Measurements from ENCODE around the gene IL1B. TPM values are rescaled to one million over a fixed set of nuclear protein-coding genes. Genes with fewer than 3 reads are reported as not detected.
A peak's percentile ranks its signal among the peaks of the same experiment; 100 is the strongest.

The IL1B gene
- total RNA-seq, 1 experiment from 2014 or later = 2.5 TPM

DNA sequence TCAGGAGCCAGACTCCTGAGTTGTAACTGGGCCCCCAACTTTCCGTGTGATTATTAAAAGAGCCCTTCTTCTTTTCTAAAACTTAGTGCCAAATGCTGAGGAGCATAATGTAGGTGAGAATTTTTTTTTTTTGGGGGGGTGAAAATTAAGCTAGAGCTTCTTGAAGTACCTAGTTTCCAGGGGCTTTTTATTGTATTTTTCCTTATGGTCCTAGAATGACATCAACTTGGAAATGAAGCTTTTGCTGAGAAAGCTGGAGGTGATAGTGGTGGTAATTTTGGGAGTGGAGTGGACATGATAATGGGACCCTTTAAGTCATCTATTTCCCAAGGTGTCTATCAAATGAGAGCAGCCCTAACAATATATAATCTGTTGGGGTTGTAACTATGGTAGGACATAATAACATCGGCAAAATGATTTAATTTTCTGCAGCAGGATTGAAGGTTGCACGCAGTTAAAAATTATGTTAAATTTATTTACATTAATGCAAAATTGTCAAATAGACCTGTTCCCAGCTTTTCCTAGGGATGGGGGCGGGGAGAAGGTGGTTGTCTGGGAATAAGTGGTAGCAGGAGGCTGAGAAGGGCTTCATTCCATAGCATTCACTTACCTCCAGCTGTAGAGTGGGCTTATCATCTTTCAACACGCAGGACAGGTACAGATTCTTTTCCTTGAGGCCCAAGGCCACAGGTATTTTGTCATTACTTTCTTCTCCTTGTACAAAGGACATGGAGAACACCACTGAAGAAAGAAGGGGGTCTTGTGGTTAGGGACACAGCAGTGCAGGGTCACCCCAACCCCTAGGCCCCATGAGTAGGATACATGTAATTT is 5.7 kb downstream of the IL1B start:
- DNase-seq (ENCODE audit: extremely low read depth, low read depth) = no peak

DNA sequence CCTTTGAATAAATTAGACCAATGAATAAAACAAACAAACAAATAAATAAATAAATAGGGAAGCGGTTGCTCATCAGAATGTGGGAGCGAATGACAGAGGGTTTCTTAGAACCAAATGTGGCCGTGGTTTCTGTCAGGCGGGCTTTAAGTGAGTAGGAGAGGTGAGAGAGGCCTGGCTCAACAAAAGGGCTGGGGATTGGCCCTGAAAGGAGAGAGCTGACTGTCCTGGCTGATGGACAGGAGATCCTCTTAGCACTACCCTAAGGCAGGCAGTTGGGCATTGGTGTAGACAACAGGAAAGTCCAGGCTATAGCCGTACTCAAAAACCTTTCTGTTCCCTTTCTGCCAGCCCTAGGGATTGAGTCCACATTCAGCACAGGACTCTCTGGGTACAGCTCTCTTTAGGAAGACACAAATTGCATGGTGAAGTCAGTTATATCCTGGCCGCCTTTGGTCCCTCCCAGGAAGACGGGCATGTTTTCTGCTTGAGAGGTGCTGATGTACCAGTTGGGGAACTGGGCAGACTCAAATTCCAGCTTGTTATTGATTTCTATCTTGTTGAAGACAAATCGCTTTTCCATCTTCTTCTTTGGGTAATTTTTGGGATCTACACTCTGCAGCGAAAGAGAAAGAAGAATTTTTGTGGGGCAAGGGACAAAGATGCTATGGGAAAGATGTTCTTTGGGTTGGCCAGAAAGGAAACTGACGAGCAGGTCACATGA is 6.5 kb downstream of the IL1B start:
- DNase-seq (ENCODE audit: extremely low read depth, low read depth) = no peak

DNA sequence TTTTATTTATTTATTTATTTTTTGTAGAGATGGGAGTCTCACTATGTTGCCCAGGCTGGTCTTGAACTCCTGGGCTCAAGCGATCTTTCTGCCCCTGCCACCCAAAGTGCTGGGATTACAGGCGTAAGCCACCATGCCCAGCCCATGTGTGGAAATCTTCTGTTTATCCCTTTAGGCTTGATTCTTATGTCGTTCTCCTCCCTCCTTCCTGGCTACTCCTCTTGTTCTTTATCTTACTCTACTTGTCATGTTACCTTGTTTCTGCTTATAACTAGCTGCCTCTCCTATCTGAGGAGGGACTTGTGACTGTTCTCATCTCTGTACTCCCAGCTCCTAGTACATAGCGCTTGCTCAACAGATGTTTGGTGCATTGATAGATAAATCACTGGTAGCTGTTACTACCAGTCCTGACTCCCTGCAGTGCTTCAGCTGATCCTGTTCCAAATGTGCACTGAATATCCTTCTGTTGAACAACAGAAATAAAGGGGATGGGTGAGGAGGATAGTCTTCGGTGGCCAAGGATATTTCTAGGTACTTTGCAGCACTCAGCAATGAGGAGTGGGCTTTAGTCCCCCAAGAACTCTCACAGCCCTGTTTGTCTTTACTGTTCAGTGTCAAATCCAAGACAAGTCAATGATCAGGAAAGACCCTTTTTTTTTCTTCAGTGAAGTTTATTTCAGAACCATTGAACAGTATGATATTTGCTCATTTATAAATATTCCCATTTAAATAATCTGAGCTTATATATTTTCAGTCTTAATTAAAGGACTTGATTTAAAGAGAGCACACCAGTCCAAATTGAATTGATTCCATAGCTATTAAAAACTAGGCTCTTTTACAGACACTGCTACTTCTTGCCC is 7.2 kb downstream of the IL1B start:
- no peak for DNase-seq (ENCODE audit: extremely low read depth, low read depth)

DNA sequence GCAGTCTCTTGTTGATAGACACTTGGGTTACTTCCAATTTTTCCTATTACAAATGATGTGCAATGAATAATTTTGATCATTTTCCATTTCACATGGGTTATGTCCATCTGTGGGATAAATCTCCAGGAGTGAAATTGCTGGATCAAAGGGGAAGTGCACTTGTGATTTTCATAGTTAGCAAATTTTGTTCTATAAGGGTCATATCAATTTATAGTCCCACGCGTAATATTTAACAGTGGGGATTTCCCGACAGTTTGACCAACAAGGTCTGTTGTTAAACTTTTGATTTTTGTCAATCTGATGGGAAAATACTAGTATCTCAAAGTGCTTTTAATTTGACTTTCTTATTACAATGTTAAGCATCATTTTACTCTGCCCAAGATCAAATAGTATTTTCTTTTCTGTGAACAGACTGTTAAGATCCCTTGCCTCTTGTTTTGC is 8.3 kb downstream of the IL1B start:
- DNase-seq (ENCODE audit: extremely low read depth, low read depth) = no peak

DNA sequence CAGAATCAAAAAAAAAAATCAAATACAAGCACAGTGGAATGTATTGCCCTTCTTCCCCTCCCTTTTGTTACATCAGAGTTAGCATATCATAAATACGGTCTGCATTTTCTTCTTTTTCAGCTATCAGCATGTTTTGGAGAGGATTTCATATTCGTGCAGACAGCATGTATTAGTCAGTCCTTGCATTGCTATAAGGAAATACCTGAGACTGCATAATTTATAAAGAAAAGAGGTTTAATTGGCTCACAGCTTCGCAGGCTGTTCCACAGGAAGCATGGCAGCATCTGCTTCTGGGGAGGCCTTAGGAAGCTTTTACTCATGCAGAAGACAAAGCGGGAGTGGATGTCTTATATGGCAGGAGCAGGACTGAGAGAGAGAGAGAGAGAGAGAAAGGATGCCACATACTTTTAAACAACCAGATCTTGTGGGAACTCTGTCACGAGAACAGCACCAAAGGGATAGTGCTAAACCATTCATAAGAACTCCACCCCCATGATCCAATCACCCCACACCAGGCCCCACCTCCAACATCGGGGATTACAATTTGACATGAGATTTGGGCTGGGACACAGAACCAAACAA is 8.9 kb downstream of the IL1B start:
- no peak for DNase-seq (ENCODE audit: extremely low read depth, low read depth)

DNA sequence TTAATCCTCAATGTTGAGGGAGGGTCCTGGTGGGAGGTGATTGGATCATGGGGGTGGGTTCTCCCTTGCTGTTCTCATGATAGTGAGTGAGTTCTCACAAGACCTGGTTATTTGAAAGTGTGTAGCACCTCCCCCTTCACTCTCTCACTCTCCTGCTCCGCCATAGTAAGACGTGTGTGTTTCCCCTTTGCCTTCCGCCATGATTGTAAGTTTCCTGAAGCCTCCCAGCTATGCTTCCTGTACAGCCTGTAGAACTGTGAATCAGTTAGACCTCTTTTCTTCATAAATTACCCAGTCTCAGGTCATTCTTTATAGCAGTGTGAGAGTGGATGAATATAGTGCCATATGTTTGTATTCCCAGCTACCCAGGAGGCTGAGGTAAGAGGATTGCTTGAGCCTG is 9.6 kb downstream of the IL1B start:
- no peak for DNase-seq (ENCODE audit: extremely low read depth, low read depth)

DNA sequence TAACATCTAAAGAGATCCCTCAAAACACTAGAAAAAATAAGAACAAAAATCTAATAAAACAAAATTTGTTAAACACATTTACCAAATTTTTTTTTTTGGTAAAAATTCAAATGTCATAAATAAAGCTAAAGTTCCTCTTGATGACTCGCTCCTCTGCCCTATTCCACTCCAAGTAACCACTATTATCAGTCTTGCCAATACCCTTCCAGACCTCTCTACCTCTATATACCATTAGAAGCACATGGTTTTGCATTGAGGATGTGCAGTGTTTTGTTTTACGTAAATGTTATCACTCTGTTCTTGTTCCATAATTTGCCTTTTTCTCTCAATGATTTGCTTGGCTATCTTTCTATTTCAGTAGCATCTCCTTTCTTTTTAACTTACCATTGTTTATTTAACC is 10.9 kb downstream of the IL1B start:
- DNase-seq (ENCODE audit: extremely low read depth, low read depth) = no peak

DNA sequence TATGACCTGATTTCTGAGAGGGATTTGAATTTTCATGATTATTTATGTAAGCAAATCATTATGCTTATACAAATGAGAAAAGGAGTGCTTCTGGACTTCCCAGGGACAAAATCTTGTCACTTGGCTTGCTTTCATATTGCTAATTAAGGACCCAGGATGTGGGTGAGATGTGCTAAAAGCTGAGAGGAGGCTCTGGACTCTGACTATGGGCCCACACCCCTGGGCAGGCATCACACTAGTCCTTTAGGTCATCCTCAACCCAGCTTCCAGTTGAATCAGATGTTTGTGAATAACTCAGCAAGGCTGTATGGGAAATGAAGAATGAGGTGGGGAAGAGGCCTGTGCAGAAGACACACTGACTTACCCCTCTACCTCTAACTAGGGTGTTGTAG is 11.9 kb downstream of the IL1B start:
- no peak for DNase-seq (ENCODE audit: extremely low read depth, low read depth)

DNA sequence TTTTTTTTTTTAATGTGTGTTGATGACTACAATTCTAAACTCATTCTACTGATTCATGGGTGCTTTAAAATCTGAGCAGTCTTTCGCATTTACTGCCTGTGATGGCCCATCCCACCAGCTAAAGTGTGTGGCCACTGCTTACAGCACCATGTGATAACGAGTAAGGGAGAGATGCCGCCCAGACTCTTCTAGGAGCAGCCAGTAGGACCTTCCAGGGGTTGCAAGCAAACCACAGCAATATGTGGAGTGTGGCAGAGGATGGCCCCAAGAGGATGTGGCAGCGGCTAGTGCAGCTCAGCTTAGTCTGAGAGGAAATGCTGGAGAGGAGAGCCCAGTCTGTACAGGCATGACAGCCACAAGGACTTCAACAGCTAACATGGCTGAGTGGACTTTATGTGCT is 14.9 kb downstream of the IL1B start:
- DNase-seq (ENCODE audit: extremely low read depth, low read depth) = no peak

DNA sequence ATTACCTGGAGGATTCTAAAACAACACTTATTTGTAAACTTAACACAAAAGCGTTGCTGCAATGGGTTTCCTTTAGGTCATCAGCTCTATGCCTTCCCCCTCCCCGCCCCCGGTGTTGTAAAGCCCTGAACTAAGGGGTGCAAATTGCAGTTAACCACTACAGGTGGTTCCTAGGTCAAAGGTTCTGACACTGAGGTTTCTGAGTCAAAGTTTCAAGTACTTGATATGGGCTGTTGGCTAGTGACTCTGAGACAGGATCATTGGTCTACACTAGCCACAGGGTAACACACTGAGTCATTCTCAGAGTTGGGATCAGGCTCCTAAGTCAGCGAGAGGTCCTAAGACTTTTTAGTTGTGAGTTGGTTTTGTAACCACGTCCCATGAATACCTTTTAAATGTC is 15.4 kb downstream of the IL1B start:
- no peak for DNase-seq (ENCODE audit: extremely low read depth, low read depth)

DNA sequence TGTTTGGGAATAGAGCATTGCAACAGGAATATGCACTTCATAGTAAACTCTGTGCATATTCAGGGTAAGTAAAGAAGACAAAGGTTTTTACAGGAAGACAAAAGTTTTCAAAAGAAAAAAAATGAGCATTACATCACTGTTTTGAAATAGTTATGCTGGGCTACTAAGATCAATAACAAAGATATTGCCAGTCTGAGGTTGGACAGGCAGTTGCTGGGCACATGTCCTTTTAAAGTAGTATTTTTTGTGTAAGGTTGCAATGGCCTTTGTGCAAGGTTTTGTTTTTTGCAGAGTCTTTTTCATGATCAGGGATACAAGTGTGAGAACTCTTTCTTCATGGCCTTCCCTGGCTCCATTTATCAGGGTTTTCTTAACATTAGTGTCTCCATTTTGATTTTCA is 16.2 kb downstream of the IL1B start:
- DNase-seq (ENCODE audit: extremely low read depth, low read depth) = no peak

DNA sequence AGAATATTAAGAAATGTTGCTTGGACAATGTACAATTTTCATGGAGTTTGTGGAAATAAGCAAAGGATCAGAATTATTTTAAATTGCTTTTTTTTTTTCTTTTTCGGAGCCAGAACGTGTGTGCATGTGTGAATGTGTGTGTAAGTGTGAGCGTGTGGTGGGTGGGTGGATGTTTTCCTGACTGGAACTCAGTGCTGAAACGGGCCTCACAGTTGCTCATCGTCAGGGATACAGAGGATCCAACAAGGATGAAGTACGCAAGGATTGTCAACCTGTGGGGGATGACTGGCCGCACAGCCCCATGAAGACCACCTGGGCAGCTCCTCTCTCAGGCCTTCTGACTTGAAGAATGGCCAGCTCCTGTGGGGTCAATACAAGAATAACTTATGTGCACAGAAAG is 17.5 kb downstream of the IL1B start:
- DNase-seq (ENCODE audit: extremely low read depth, low read depth) = no peak

DNA sequence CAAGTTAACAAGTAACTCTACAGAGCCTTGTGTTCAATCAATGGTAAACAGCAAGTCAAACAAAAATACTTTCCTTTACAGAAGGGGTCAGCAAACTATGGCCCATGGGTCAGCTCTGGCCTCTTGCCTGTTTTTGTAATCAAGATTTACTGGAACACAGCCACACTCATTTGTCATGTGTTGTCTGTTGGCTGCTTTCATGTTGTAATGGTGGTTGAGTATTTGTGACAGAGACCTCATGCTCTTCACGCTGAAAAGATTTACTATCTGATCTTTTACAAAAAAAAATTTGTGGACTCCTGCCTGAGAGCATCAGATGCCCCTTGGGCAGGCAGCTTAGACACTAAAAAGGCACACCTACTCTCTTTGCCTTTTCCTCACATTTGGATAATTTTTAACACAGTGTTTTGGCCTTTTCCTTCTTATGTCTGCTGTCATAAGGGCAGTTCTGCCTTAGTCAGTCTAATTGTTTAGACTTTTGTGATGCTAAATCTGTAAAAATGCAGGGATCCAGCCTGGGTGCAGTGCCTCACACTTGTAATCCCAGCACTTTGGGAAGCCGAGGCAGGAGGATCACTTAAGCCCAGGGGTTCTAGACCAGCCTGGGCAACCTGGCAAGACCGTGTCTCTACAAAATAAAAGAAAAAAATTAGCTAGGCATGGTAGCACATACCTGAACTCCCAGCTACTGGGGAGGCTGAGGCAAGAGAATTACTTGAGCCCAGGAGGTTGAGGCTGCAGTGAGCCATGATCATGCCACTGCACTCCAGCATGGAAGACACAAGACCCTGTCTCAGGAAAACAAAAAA is 18.3 kb downstream of the IL1B start:
- no peak for DNase-seq (ENCODE audit: extremely low read depth, low read depth)

DNA sequence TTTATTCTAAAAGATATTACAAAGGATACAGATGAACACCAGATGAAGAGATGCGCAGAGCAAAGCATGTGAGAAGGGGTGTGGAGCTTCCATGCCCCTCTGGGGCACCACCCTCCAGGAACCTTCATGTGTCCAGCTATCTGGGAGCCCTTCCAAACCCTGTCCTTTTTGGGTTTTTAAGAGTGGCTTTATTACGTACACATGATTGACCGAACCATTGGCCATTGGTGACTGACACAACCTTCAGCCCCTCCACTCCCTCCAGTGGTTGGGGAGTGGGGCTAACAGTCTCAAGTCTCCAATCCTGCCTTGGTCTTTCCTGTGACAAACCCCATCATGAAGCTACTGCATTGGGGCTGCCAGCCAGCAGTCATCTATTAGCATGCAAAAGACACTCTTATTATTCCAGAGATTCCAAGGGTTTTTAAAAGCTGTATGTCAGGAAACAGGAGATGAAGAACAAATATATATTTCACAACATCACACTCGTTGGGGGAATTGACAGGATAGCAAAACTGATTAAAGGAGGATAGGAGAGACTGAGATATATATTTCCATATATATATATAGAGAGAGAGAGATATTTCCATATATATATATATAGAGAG is 19.4 kb downstream of the IL1B start:
- no peak for DNase-seq (ENCODE audit: extremely low read depth, low read depth)

DNA sequence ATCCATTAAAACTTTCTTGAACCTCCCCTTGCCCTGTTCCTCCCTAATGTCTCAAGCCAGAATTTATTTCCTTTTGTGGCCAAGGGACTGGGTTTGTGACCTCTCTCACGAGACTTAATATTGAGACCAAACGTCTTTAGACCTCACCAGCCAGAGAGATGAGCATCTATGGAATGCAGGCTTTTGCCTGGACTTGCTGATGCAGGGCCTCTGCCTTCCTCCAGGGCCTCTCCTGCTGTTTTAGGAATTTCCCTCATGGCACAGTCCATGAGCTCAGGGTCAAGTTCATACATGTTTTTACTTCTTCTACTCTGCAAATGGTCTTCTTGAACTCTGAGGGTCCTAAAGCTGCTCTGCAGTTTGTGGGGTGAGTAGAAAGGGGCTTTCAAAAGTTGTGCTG is 22.3 kb downstream of the IL1B start:
- no peak for DNase-seq (ENCODE audit: extremely low read depth, low read depth)

DNA sequence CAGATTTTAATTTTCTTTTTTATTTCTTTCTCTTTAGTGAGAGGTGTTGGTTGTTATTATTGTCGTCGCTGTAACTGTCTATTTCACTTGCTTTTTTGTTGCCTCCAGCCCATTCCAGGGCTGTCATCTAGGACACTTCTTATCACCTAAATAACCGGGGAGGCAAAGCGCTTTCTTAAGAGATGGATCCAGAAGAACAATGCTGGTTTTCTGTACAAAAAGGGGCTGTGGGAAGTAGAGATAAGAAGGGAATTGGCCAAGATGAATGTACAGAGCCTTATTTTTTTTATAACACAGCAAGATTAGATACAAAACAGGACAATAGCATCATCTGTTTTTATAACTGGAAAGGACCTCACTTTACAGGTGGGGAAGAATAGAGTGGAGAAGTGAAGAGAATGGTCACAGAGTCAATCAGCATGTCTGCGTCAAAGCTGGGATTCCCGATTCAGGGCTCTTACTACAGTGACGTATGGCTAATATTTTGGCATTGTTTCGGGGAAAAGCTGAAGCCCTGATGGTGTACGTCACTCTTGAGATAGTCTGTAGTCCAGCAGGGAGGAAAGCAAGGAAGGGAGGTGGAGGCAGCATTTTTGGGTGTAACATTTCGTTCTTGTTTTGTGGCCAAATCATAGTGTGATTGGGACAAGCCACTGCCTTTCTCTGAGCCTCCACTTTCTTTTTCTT is 23.2 kb downstream of the IL1B start:
- no peak for DNase-seq (ENCODE audit: extremely low read depth, low read depth)

DNA sequence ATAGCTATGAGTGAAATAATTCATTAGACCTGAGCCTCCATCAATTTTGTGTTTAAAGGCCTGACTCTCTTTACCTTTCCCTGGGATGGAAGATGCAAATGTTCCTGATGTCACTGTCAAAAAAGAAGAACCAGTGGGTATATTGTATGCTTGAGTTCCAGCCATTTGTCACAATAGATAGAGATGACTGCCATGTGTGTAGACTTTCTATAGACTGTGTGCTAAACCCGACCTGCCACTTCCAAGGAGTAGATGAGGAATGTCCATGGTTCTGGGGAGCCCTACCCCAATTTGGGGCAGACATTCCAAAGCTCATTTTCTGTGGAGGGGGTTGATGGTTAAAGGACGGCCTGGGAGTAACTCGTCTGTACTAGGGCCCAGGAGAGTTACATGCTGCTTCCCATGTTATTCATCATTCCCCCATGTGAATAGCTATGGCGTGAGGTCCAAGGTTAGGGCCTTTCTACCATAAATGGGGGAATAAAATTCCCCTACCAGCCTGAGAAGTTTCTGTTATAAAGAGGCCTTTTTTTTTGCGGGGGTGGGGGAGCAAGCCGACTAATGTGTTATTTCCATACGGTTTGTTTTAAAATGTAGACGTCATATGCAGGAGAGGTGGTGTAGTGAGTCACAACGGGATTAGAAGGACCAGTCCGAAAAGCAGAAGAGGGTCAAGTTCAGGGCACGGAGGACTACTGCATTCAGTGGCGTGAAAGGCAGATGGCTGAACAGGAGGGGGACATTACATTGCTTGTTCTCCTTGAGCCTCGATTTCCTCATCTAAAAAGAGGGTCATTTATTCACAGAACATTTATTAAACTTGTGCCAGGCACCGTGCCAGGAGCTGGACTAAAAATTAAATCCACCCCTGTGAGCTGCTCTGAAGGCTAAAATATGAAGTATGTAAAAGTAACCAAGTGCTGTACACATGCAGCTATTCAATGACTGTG is 24.0 kb downstream of the IL1B start:
- DNase-seq (ENCODE audit: extremely low read depth, low read depth) = peak; percentile 40

DNA sequence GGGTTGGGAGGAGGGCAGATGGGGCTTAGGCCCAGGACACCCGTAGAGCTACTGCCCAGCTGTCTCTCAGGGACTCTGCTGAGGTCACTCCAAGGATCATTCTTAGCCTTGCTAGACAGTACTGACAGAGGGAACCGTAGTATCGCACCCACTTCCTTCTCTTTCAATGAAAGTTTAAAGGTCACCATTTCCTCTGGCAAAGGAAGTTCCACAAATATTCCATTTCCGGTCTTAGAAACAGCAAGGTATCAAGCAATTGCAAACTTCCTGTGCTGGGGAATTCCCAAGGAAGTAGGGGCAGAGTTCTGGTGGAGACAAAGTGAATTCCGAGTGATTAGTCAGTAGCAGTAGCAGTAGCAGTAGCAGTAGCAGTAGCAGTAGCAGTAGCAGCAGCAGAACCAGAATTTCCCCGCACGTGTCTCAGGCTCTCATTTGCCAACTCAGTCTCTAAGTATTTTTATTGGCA is 24.7 kb downstream of the IL1B start:
- peak; percentile 41 for DNase-seq (ENCODE audit: extremely low read depth, low read depth)
